H9 (cell line): ENCODE data around the gene AP4S1. TPM values are rescaled to one million over a fixed set of nuclear protein-coding genes. Genes with fewer than 3 reads are reported as not detected.

Experiments used
- DNase-seq: peaks from one replicate; pipeline ENCODE4 v3.0.0-alpha.2; 2017
- H2AFZ ChIP-seq: one replicate; pipeline ENCODE4 v1.6.1; 2013; ENCODE audit warnings: mild to moderate bottlenecking, low read length, control low read depth, moderate library complexity
- H2AK5ac ChIP-seq: 2 replicates; pipeline ENCODE4 v1.6.1; 2013; ENCODE audit warnings: low read length, control low read depth, mixed read lengths; ENCODE audit not compliant: insufficient read length
- H2BK120ac ChIP-seq: one replicate; pipeline ENCODE4 v1.6.1; 2013; ENCODE audit warnings: low read depth, mild to moderate bottlenecking, low read length, control low read depth, inconsistent platforms; ENCODE audit not compliant: poor library complexity, severe bottlenecking
- H2BK12ac ChIP-seq: 2 replicates; pipeline ENCODE4 v1.6.1; 2013; ENCODE audit warnings: low read length, control low read depth, mixed read lengths, low read depth; ENCODE audit not compliant: insufficient read length
- H2BK15ac ChIP-seq: 2 replicates; pipeline ENCODE4 v1.6.1; 2013; ENCODE audit warnings: low read depth, low read length, control low read depth
- H2BK20ac ChIP-seq: one replicate; pipeline ENCODE4 v1.6.1; 2013; ENCODE audit warnings: low read depth, mild to moderate bottlenecking, low read length, control low read depth, inconsistent platforms; ENCODE audit not compliant: poor library complexity, severe bottlenecking
- H2BK5ac ChIP-seq: 2 replicates; pipeline ENCODE4 v1.6.1; 2013; ENCODE audit warnings: low read length, control low read depth, mixed read lengths; ENCODE audit not compliant: insufficient read length
- H3K14ac ChIP-seq: 2 replicates; pipeline ENCODE4 v1.6.1; 2013; ENCODE audit warnings: low read length, control low read depth; ENCODE audit not compliant: insufficient read depth
- H3K18ac ChIP-seq: 2 replicates; pipeline ENCODE4 v1.6.1; 2013; ENCODE audit warnings: low read depth, mild to moderate bottlenecking, mixed read lengths, low read length, control low read depth; ENCODE audit not compliant: insufficient read length
- H3K23ac ChIP-seq: 2 replicates; pipeline ENCODE4 v1.6.1; 2013; ENCODE audit warnings: low read length, control low read depth, mixed read lengths, low read depth; ENCODE audit not compliant: insufficient read length
- H3K23me2 ChIP-seq: 2 replicates; pipeline ENCODE4 v1.6.1; 2013; ENCODE audit warnings: low read depth, mild to moderate bottlenecking, mixed read lengths, low read length, control low read depth; ENCODE audit not compliant: insufficient read length, poor library complexity, severe bottlenecking
- H3K27ac ChIP-seq: 2 replicates; pipeline ENCODE4 v1.5.1; 2013; ENCODE audit warnings: low read length, control low read depth, mixed read lengths, low read depth; ENCODE audit not compliant: insufficient read length
- H3K27me3 ChIP-seq: 2 replicates; pipeline ENCODE4 v1.6.1; 2013; ENCODE audit warnings: low read length, control low read depth, inconsistent platforms; ENCODE audit not compliant: insufficient read depth
- H3K4ac ChIP-seq: 2 replicates; pipeline ENCODE4 v1.6.1; 2013; ENCODE audit warnings: low read depth, mild to moderate bottlenecking, control low read depth, inconsistent platforms, low read length, moderate library complexity
- H3K4me1 ChIP-seq: 2 replicates; pipeline ENCODE4 v1.6.1; 2013; ENCODE audit warnings: low read length, control low read depth, inconsistent platforms; ENCODE audit not compliant: insufficient read depth
- H3K4me2 ChIP-seq: 2 replicates; pipeline ENCODE4 v1.6.1; 2013; ENCODE audit warnings: low read length, control low read depth, mixed read lengths; ENCODE audit not compliant: insufficient read length, insufficient read depth
- H3K56ac ChIP-seq: 2 replicates; pipeline ENCODE4 v1.6.1; 2013; ENCODE audit warnings: low read depth, mild to moderate bottlenecking, mixed read lengths, low read length, control low read depth; ENCODE audit not compliant: insufficient read length
- H3K79me1 ChIP-seq: 2 replicates; pipeline ENCODE4 v1.6.1; 2013; ENCODE audit warnings: low read depth, mild to moderate bottlenecking, moderate library complexity, low read length, control low read depth, inconsistent platforms; ENCODE audit not compliant: insufficient read depth, poor library complexity, severe bottlenecking
- H3K79me2 ChIP-seq: 2 replicates; pipeline ENCODE4 v1.6.1; 2013; ENCODE audit warnings: low read length, control low read depth, inconsistent platforms; ENCODE audit not compliant: insufficient read depth
- H3K9ac ChIP-seq: 2 replicates; pipeline ENCODE4 v1.6.1; 2013; ENCODE audit warnings: low read length, control low read depth, mixed read lengths; ENCODE audit not compliant: insufficient read length; ENCODE audit errors: extremely low read depth
- H3K9me3 ChIP-seq: one replicate; pipeline ENCODE4 v1.6.1; 2013; ENCODE audit warnings: low read depth, low read length, inconsistent platforms; ENCODE audit not compliant: control insufficient read depth
- H3T11ph ChIP-seq: one replicate; pipeline ENCODE4 v1.6.1; 2013; ENCODE audit warnings: mild to moderate bottlenecking, low read length, control low read depth, inconsistent platforms
- H4K20me1 ChIP-seq: one replicate; pipeline ENCODE4 v1.6.1; 2013; ENCODE audit not compliant: control insufficient read depth, insufficient read length, insufficient read depth
- H4K5ac ChIP-seq: 2 replicates; pipeline ENCODE4 v1.6.1; 2013; ENCODE audit warnings: low read depth, mild to moderate bottlenecking, mixed read lengths, low read length, control low read depth; ENCODE audit not compliant: insufficient read length
- H4K8ac ChIP-seq: replicated peaks from 2 replicates; pipeline ENCODE4 v1.6.1; 2013; ENCODE audit warnings: low read length, control low read depth, mixed read lengths, low read depth; ENCODE audit not compliant: insufficient read length
- H4K91ac ChIP-seq: 2 replicates; pipeline ENCODE4 v1.6.1; 2013; ENCODE audit warnings: low read depth, mild to moderate bottlenecking, moderate library complexity, mixed read lengths, low read length, control low read depth; ENCODE audit not compliant: insufficient read length
- H3K27ac Mint-ChIP-seq, 3 experiments: 2 replicates in 2 of 3; 3 replicates in 1 of 3; pipeline ENCODE4 v1.8.0; 2020 to 2021; ENCODE audit warnings: mixed read lengths in 3 of 3, mild to moderate bottlenecking in 1 of 3, moderate library complexity in 1 of 3
- H3K27me3 Mint-ChIP-seq: 2 replicates; pipeline ENCODE4 v1.8.0; 2021; ENCODE audit warnings: low read depth, mild to moderate bottlenecking, moderate library complexity, mixed read lengths
- H3K36me3 Mint-ChIP-seq, 3 experiments: 2 replicates in 2 of 3; 3 replicates in 1 of 3; pipeline ENCODE4 v1.8.0; 2020 to 2021; ENCODE audit warnings: low read depth in 3 of 3, mixed read lengths in 3 of 3; ENCODE audit not compliant: insufficient read depth in 1 of 3
- H3K4me1 Mint-ChIP-seq, 2 experiments: 2 replicates each; pipeline ENCODE4 v1.8.0; 2020; ENCODE audit warnings: mixed read lengths in 2 of 2
- H3K4me3 Mint-ChIP-seq, 2 experiments: 2 replicates in 1 of 2; 3 replicates in 1 of 2; pipeline ENCODE4 v1.8.0; 2020 to 2021; ENCODE audit warnings: mild to moderate bottlenecking in 2 of 2, mixed read lengths in 2 of 2, moderate library complexity in 1 of 2
- H3K9me3 Mint-ChIP-seq, 2 experiments: 2 replicates in 1 of 2; 3 replicates in 1 of 2; pipeline ENCODE4 v1.8.0; 2020; ENCODE audit warnings: mild to moderate bottlenecking in 2 of 2, mixed read lengths in 2 of 2, moderate library complexity in 1 of 2
- WGBS: extraction: QIAGEN DNeasy Blood & Tissue Kit; methylation state at CpG from one replicate; pipeline ENCODE4 v1.1.7; 2013; ENCODE audit warnings: missing lambda C conversion rate, low lambda C conversion rate, mixed read lengths; ENCODE audit not compliant: insufficient read length; ENCODE audit errors: extremely low coverage; 5-methylcytosine and 5-hydroxymethylcytosine counted together
- total RNA-seq: library from RNA; stranded (reverse); gene quantifications from 2 replicates; pipeline ENCODE4 v1.2.1, GENCODE V29; 2021
- TF ChIP-seq, protein P1 (sequence below): fragments of 200-600 bp; sonication (generic); conservative IDR thresholded peaks from 3 replicates; pipeline ENCODE4 v1.8.0; 2021; ENCODE audit warnings: antibody characterized with exemption, mild to moderate bottlenecking

Gene AP4S1
- total RNA-seq, 1 experiment from 2014 or later: 13.7 TPM

DNA sequence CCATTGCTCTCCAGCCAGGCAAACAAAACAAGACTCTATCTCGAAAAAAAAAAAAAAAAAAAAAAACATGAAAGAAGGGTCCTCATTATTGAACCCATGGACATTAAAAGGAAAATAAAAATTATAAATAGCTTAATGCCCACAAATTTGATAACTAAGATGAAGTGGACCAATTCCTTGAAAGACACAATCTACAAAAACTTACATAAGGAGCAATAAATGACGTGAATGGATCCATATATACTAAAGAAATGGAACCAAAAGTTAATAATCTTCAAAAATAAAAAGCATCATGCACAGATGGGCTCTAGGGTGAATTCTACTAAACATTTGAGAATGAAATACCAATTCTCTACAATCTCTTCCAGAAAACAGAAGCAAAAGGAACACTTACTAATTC is 47.7 kb upstream of the AP4S1 start:
- TF ChIP-seq, protein P1, sequence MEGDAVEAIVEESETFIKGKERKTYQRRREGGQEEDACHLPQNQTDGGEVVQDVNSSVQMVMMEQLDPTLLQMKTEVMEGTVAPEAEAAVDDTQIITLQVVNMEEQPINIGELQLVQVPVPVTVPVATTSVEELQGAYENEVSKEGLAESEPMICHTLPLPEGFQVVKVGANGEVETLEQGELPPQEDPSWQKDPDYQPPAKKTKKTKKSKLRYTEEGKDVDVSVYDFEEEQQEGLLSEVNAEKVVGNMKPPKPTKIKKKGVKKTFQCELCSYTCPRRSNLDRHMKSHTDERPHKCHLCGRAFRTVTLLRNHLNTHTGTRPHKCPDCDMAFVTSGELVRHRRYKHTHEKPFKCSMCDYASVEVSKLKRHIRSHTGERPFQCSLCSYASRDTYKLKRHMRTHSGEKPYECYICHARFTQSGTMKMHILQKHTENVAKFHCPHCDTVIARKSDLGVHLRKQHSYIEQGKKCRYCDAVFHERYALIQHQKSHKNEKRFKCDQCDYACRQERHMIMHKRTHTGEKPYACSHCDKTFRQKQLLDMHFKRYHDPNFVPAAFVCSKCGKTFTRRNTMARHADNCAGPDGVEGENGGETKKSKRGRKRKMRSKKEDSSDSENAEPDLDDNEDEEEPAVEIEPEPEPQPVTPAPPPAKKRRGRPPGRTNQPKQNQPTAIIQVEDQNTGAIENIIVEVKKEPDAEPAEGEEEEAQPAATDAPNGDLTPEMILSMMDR: no peak
- no peak overlapping the region for H2AFZ ChIP-seq
- Mint-ChIP-seq H3K27me3 (no peaks in the 10 kb centered on the region), H3K4me1 (peaks cover 18 to 25% of the 10 kb centered on the region in 2 experiments), H3K9me3 (no peaks in the 10 kb centered on the region), H3K27ac (no peak overlapping the region), H3K4me3 (no peak overlapping the region), H3K36me3 (peaks cover 0 to 4% (median 0%) of the 10 kb centered on the region in 3 experiments; a peak in 1 of 7 replicates)
- no peak overlapping the region for H4K5ac ChIP-seq
- H3T11ph ChIP-seq: no peak overlapping the region
- H4K8ac ChIP-seq: no peak overlapping the region
- H3K9ac ChIP-seq: no peak overlapping the region
- no peak overlapping the region for H3K4me2 ChIP-seq
- H3K27ac ChIP-seq: no peak overlapping the region
- H3K4ac ChIP-seq: no peak overlapping the region
- H4K20me1 ChIP-seq: no peaks in the 10 kb centered on the region
- WGBS: no CpG with 5 or more reads among the region's 2 CpGs
- H3K4me1 ChIP-seq: no peaks in the 10 kb centered on the region; the same call in 1 of the 2 replicates
- H3K14ac ChIP-seq: no peak overlapping the region
- no peak overlapping the region for H4K91ac ChIP-seq
- no peak overlapping the region for H2BK12ac ChIP-seq
- H2BK5ac ChIP-seq: no peak overlapping the region
- no peaks in the 10 kb centered on the region for H3K9me3 ChIP-seq
- H2BK120ac ChIP-seq: no peak overlapping the region
- no peaks in the 10 kb centered on the region for H3K27me3 ChIP-seq
- no peak overlapping the region for H2AK5ac ChIP-seq
- peaks cover 27% of the 10 kb centered on the region; the same call in 1 of the 2 replicates for H3K79me2 ChIP-seq
- H2BK20ac ChIP-seq: no peak overlapping the region
- H3K23ac ChIP-seq: no peak overlapping the region
- no peak overlapping the region for H2BK15ac ChIP-seq
- DNase-seq: no peak
- peaks cover 5% of the 10 kb centered on the region for H3K79me1 ChIP-seq
- H3K18ac ChIP-seq: no peak overlapping the region
- no peaks in the 10 kb centered on the region for H3K23me2 ChIP-seq
- no peak overlapping the region for H3K56ac ChIP-seq
